ENCODE results near the gene LARP1B.

The LARP1B gene

DNA sequence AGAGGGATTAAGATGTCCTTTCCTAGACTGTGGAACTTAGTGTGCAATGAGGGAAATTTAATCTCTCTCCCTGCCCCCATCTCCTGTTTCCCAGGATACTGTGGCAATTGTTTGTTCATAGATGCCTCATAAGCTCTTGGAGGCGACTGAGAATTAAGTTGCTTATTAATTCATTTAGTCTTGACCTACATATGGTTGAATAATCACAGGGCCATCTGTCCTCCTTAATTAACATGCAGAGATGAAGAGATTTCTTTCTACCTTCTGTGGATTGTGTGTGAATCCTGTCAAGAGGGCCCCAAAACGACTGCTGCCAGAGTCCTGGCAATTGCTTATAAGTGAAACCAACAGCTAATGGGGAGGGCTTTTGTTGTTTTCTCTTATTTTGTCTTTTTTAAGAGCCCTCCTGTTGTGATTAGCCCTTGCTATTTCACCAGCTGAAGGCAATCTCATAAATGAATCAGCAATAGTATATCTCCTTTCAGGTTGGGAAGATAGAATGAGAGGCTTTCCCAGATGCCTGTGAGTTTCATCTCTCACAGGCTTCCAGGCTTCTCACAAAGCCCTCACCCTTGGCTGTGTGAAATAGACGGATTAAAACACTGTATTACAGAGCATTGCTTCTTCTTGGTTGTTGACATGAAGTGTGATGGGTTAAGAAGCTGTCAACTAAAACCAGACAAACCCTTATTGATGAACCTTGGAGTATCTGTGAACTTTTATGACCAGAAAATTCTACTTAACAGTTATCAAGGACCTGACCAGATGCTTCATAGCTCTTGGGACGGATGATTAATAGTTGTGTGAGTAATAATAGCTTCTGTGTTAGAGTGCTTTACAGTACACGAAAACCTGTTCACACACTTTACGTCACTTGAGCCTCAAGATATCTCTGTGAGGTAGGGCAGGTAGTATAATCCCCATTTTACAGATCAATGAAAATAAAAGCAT lies 168.0 kb downstream of the LARP1B start:
- no peaks in the 10 kb centered on the region for H3K36me3 ChIP-seq (ENCODE audit: control insufficient read depth in 1 of 2, insufficient read depth in 2 of 2, low read length in 2 of 2)
- no peak overlapping the region for H3K9ac ChIP-seq (ENCODE audit: low read length)
- H3K79me2 ChIP-seq (ENCODE audit: control insufficient read depth, insufficient read depth, low read length, poor library complexity), result no peaks in the 10 kb centered on the region
- DNase-seq, result peak in 1 of 2 donors; percentile 30
- H2AK5ac ChIP-seq (ENCODE audit: low read length), result no peak overlapping the region
- no peak overlapping the region for H3K4me3 ChIP-seq (ENCODE audit: low read depth, low read length)
- H4K12ac ChIP-seq (ENCODE audit: low read depth, low read length), result no peak overlapping the region
- H4K8ac ChIP-seq (ENCODE audit: low read depth, low read length), result no peak overlapping the region
- no peak overlapping the region for H3K23ac ChIP-seq (ENCODE audit: low read length)
- H3K27me3 ChIP-seq (ENCODE audit: insufficient read depth, low read length), result no peaks in the 10 kb centered on the region
- no peak overlapping the region for H2BK12ac ChIP-seq (ENCODE audit: low read length)
- no peak overlapping the region for H2AFZ ChIP-seq (ENCODE audit: insufficient read depth, low read length, poor library complexity)
- no peak overlapping the region for H3K18ac ChIP-seq (ENCODE audit: low read length)
- peaks cover 8% of the 10 kb centered on the region for H3K79me1 ChIP-seq (ENCODE audit: low read length)
- H3K4me2 ChIP-seq (ENCODE audit: low read length), result no peak overlapping the region
- no peak overlapping the region for H3K27ac ChIP-seq (ENCODE audit: low read depth, low read length)
- no peak overlapping the region for H3K14ac ChIP-seq (ENCODE audit: low read length)
- no CpG with 5 or more reads among the region's 6 CpGs for WGBS (ENCODE audit: extremely low coverage, insufficient coverage, insufficient read length)
- no peak overlapping the region for H4K91ac ChIP-seq (ENCODE audit: low read depth, low read length)
- H2BK5ac ChIP-seq (ENCODE audit: low read depth, low read length, poor library complexity), result no peak overlapping the region
- no peaks in the 10 kb centered on the region for H3K9me3 ChIP-seq (ENCODE audit: insufficient read depth, low read depth, low read length)
- H3K4ac ChIP-seq (ENCODE audit: low read depth, low read length), result no peak overlapping the region
- peaks cover 7 to 13% of the 10 kb centered on the region in 2 experiments for H3K4me1 ChIP-seq (ENCODE audit: control insufficient read depth in 1 of 2, insufficient read depth in 2 of 2, low read length in 2 of 2)
- H2BK120ac ChIP-seq (ENCODE audit: insufficient read depth, low read length, poor library complexity), result no peak overlapping the region

DNA sequence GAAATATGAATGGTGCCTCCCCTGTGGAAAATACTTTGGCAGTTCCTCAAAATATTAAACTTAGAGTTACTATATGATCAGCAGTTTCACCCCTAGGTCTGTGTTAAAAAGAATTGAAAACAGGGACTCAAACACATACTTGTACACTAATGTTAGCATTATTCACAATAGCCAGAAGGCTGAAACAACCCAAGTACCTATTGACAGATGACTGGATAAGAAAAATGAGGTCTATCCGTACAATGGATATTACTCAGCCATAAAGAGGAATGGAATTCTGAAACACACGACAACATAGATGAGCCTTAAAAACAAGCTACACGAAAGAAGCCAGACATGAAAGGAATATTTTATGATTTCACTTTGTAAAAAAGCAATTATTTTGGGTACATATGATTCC lies 171.6 kb downstream of the LARP1B start:
- Histone ChIP-seq H4K8ac (ENCODE audit: low read depth, low read length) (no peak overlapping the region), H3K79me1 (ENCODE audit: low read length) (peaks cover 8% of the 10 kb centered on the region), H3K9ac (ENCODE audit: low read length) (no peak overlapping the region), H3K79me2 (ENCODE audit: control insufficient read depth, insufficient read depth, low read length, poor library complexity) (no peaks in the 10 kb centered on the region), H3K9me3 (ENCODE audit: insufficient read depth, low read depth, low read length) (no peaks in the 10 kb centered on the region), H2BK5ac (ENCODE audit: low read depth, low read length, poor library complexity) (no peak overlapping the region), H3K18ac (ENCODE audit: low read length) (no peak overlapping the region), H3K27ac (ENCODE audit: low read depth, low read length) (no peak overlapping the region), H3K36me3 (ENCODE audit: control insufficient read depth in 1 of 2, insufficient read depth in 2 of 2, low read length in 2 of 2) (no peaks in the 10 kb centered on the region), H2BK120ac (ENCODE audit: insufficient read depth, low read length, poor library complexity) (no peak overlapping the region), H3K4me2 (ENCODE audit: low read length) (no peak overlapping the region), H3K4me1 (ENCODE audit: control insufficient read depth in 1 of 2, insufficient read depth in 2 of 2, low read length in 2 of 2) (peaks cover 7 to 11% of the 10 kb centered on the region in 2 experiments), H2AFZ (ENCODE audit: insufficient read depth, low read length, poor library complexity) (no peak overlapping the region), H3K23ac (ENCODE audit: low read length) (no peak overlapping the region), H2AK5ac (ENCODE audit: low read length) (no peak overlapping the region), H3K4me3 (ENCODE audit: low read depth, low read length) (no peak overlapping the region), H3K27me3 (ENCODE audit: insufficient read depth, low read length) (no peaks in the 10 kb centered on the region), H4K12ac (ENCODE audit: low read depth, low read length) (no peak overlapping the region), H2BK12ac (ENCODE audit: low read length) (no peak overlapping the region), H3K4ac (ENCODE audit: low read depth, low read length) (no peak overlapping the region), H4K91ac (ENCODE audit: low read depth, low read length) (no peak overlapping the region), H3K14ac (ENCODE audit: low read length) (no peak overlapping the region)
- peak in 1 of 2 donors; percentile 61 for DNase-seq
- WGBS (ENCODE audit: extremely low coverage, insufficient coverage, insufficient read length), result no CpG with 5 or more reads among the region's 3 CpGs

DNA sequence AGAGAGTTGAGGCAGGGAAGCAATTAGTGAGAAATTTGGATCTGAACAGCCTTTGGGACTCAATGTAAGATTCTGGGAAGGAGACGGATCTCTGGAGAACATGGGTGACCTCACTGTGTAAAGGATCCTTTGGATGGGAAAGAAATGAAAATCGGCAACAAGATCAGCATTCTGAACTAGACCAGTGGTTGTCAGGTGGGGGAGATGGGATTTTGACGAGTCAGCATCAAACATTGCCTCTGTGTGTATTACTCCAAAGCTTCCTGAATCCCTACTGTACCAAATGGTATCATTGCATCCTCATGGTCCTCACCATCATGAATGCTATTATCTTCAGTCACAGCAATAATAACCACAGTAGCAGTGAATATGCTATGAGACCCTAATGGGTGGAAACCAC lies 173.7 kb downstream of the LARP1B start:
- Histone ChIP-seq H3K4me3 (ENCODE audit: low read depth, low read length) (no peak overlapping the region), H2BK12ac (ENCODE audit: low read length) (no peak overlapping the region), H3K18ac (ENCODE audit: low read length) (no peak overlapping the region), H3K14ac (ENCODE audit: low read length) (no peak overlapping the region), H3K27me3 (ENCODE audit: insufficient read depth, low read length) (no peaks in the 10 kb centered on the region), H2BK5ac (ENCODE audit: low read depth, low read length, poor library complexity) (no peak overlapping the region), H3K4ac (ENCODE audit: low read depth, low read length) (no peak overlapping the region), H4K91ac (ENCODE audit: low read depth, low read length) (no peak overlapping the region), H4K8ac (ENCODE audit: low read depth, low read length) (no peak overlapping the region), H2AFZ (ENCODE audit: insufficient read depth, low read length, poor library complexity) (no peak overlapping the region), H3K4me1 (ENCODE audit: control insufficient read depth in 1 of 2, insufficient read depth in 2 of 2, low read length in 2 of 2) (no peaks in the 10 kb centered on the region), H4K12ac (ENCODE audit: low read depth, low read length) (no peak overlapping the region), H2AK5ac (ENCODE audit: low read length) (no peak overlapping the region), H3K9ac (ENCODE audit: low read length) (no peak overlapping the region), H2BK120ac (ENCODE audit: insufficient read depth, low read length, poor library complexity) (no peak overlapping the region), H3K36me3 (ENCODE audit: control insufficient read depth in 1 of 2, insufficient read depth in 2 of 2, low read length in 2 of 2) (no peaks in the 10 kb centered on the region), H3K79me2 (ENCODE audit: control insufficient read depth, insufficient read depth, low read length, poor library complexity) (no peaks in the 10 kb centered on the region), H3K4me2 (ENCODE audit: low read length) (no peak overlapping the region), H3K79me1 (ENCODE audit: low read length) (no peaks in the 10 kb centered on the region), H3K23ac (ENCODE audit: low read length) (no peak overlapping the region), H3K27ac (ENCODE audit: low read depth, low read length) (no peak overlapping the region), H3K9me3 (ENCODE audit: insufficient read depth, low read depth, low read length) (no peaks in the 10 kb centered on the region)
- WGBS (ENCODE audit: extremely low coverage, insufficient coverage, insufficient read length), result no CpG with 5 or more reads among the region's 3 CpGs
- no peak for DNase-seq

DNA sequence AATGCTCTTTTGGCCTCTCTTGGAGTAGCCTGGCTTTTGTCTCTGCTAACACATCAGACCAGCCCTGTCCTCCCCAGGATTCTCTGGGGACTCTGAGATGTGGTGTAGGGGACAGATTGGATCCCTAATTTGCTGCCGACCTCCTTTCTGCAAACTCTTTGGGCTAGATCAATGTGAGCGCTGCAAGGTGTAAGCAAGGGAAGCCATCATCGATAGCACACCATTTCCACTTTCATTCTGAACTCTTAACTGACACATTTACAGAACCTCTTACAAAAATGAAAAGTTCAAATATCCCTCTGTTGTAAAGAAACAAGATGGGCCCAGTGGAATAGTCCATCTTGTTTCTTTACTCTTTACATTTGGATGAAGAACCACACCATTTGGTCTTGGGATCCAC lies 179.9 kb downstream of the LARP1B start:
- peaks cover 1% of the 10 kb centered on the region for H3K79me2 ChIP-seq (ENCODE audit: control insufficient read depth, insufficient read depth, low read length, poor library complexity)
- peak overlapping the region; percentile 88 for H3K27ac ChIP-seq (ENCODE audit: low read depth, low read length)
- no peak overlapping the region for H2AFZ ChIP-seq (ENCODE audit: insufficient read depth, low read length, poor library complexity)
- peaks cover 0 to 3% of the 10 kb centered on the region in 2 experiments for H3K36me3 ChIP-seq (ENCODE audit: control insufficient read depth in 1 of 2, insufficient read depth in 2 of 2, low read length in 2 of 2)
- peak overlapping the region; percentile 85 for H2BK5ac ChIP-seq (ENCODE audit: low read depth, low read length, poor library complexity)
- no CpG with 5 or more reads among the region's 3 CpGs for WGBS (ENCODE audit: extremely low coverage, insufficient coverage, insufficient read length)
- no peak for DNase-seq
- H3K23ac ChIP-seq (ENCODE audit: low read length), result no peak overlapping the region
- H3K4me2 ChIP-seq (ENCODE audit: low read length), result no peak overlapping the region
- H4K91ac ChIP-seq (ENCODE audit: low read depth, low read length), result peak overlapping the region; percentile 80
- no peak overlapping the region for H3K9ac ChIP-seq (ENCODE audit: low read length)
- H4K8ac ChIP-seq (ENCODE audit: low read depth, low read length), result no peak overlapping the region
- peak overlapping the region; percentile 91 for H2BK120ac ChIP-seq (ENCODE audit: insufficient read depth, low read length, poor library complexity)
- H3K18ac ChIP-seq (ENCODE audit: low read length), result peak overlapping the region; percentile 71
- peak overlapping the region; percentile 83 for H3K14ac ChIP-seq (ENCODE audit: low read length)
- no peak overlapping the region for H4K12ac ChIP-seq (ENCODE audit: low read depth, low read length)
- peaks cover 7% of the 10 kb centered on the region for H3K9me3 ChIP-seq (ENCODE audit: insufficient read depth, low read depth, low read length)
- H2AK5ac ChIP-seq (ENCODE audit: low read length), result peak overlapping the region; percentile 20
- no peak overlapping the region for H3K4me3 ChIP-seq (ENCODE audit: low read depth, low read length)
- H3K4me1 ChIP-seq (ENCODE audit: control insufficient read depth in 1 of 2, insufficient read depth in 2 of 2, low read length in 2 of 2), result peaks cover 8 to 15% of the 10 kb centered on the region in 2 experiments
- H3K4ac ChIP-seq (ENCODE audit: low read depth, low read length), result no peak overlapping the region
- no peaks in the 10 kb centered on the region for H3K27me3 ChIP-seq (ENCODE audit: insufficient read depth, low read length)
- H3K79me1 ChIP-seq (ENCODE audit: low read length), result peaks cover 16% of the 10 kb centered on the region
- H2BK12ac ChIP-seq (ENCODE audit: low read length), result peak overlapping the region; percentile 75
